ENCODE data around the gene TBXA2R.

The TBXA2R gene

GRCh38 chr19:3620145-3620816, 13.6 kb upstream of the TBXA2R start:
- H3K9me3 ChIP-seq (replicated peaks; ENCODE audit: insufficient read depth, low read length) = no peaks in the 10 kb centered on the region
- no peak overlapping the region for H3K4me3 ChIP-seq (ENCODE audit: low read length)
- no peak overlapping the region for H3K4me2 ChIP-seq (ENCODE audit: low read depth, low read length)
- peaks cover 20% of the 10 kb centered on the region; the same call in 1 of the 2 replicates for H3K4me1 ChIP-seq (ENCODE audit: low read length)
- H3K27ac ChIP-seq (ENCODE audit: low read length) = no peak overlapping the region
- H3K9me2 ChIP-seq (replicated peaks; ENCODE audit: insufficient read depth, low read length) = no peaks in the 10 kb centered on the region
- H3K9ac ChIP-seq (ENCODE audit: low read length) = no peak overlapping the region
- 0 out of 2 replicates have a peak, but pooled peaks cover 2% of the 10 kb centered on the region for H3K36me3 ChIP-seq (replicated peaks; ENCODE audit: insufficient read depth, low read length)
- H3K27me3 ChIP-seq (replicated peaks; ENCODE audit: insufficient read depth, low read length) = no peaks in the 10 kb centered on the region
- no peak for DNase-seq
- no peaks in the 10 kb centered on the region for H4K20me1 ChIP-seq (ENCODE audit: insufficient read depth, low read length)
- no peak overlapping the region for H2AFZ ChIP-seq (ENCODE audit: low read length)
- TF ChIP-seq EZH2 (optimal IDR thresholded peaks at IDR 0.05; ENCODE audit: low read depth, low read length) (no peak), CTCF (IDR thresholded peaks at IDR 0.05; ENCODE audit: low read length) (no peak), EZH2phosphoT487 (IDR thresholded peaks at IDR 0.05; ENCODE audit: low read length) (no peak)
- peaks cover 13% of the 10 kb centered on the region; the same call in 1 of the 2 replicates for H3F3A ChIP-seq (ENCODE audit: insufficient read depth, low read length)
- peaks cover 26% of the 10 kb centered on the region for H3K79me2 ChIP-seq (ENCODE audit: low read length)

- no peak for DNase-seq
- no peak for TF ChIP-seq CTCF (IDR thresholded peaks at IDR 0.05; ENCODE audit: low read length)
- TF ChIP-seq EZH2phosphoT487 (IDR thresholded peaks at IDR 0.05; ENCODE audit: low read length) = no peak
- TF ChIP-seq EZH2 (optimal IDR thresholded peaks at IDR 0.05; ENCODE audit: low read depth, low read length) = no peak
- H3K27ac ChIP-seq (ENCODE audit: low read length) = no peak overlapping the region
- no peak overlapping the region for H3K9ac ChIP-seq (ENCODE audit: low read length)
- H3F3A ChIP-seq (ENCODE audit: insufficient read depth, low read length) = peaks cover 13% of the 10 kb centered on the region; the same call in 1 of the 2 replicates
- H3K9me3 ChIP-seq (replicated peaks; ENCODE audit: insufficient read depth, low read length) = no peaks in the 10 kb centered on the region
- 0 out of 2 replicates have a peak, but pooled peaks cover 2% of the 10 kb centered on the region for H3K36me3 ChIP-seq (replicated peaks; ENCODE audit: insufficient read depth, low read length)
- no peaks in the 10 kb centered on the region for H4K20me1 ChIP-seq (ENCODE audit: insufficient read depth, low read length)
- peaks cover 14% of the 10 kb centered on the region; the same call in 1 of the 2 replicates for H3K4me1 ChIP-seq (ENCODE audit: low read length)
- peaks cover 19% of the 10 kb centered on the region for H3K79me2 ChIP-seq (ENCODE audit: low read length)
- no peak overlapping the region for H3K4me2 ChIP-seq (ENCODE audit: low read depth, low read length)
- H3K27me3 ChIP-seq (replicated peaks; ENCODE audit: insufficient read depth, low read length) = no peaks in the 10 kb centered on the region
- H3K9me2 ChIP-seq (replicated peaks; ENCODE audit: insufficient read depth, low read length) = no peaks in the 10 kb centered on the region
- H3K4me3 ChIP-seq (ENCODE audit: low read length) = no peak overlapping the region
- H2AFZ ChIP-seq (ENCODE audit: low read length) = no peak overlapping the region
These were observed 12.9 kb upstream of the TBXA2R start for GRCh38 chr19:3619631-3620012.

GRCh38 chr19:3618811-3619630, 12.3 kb upstream of the TBXA2R start:
- no peak for DNase-seq
- Histone ChIP-seq H3K9ac (ENCODE audit: low read length) (no peak overlapping the region), H3K9me3 (replicated peaks; ENCODE audit: insufficient read depth, low read length) (no peaks in the 10 kb centered on the region), H3K27ac (ENCODE audit: low read length) (no peak overlapping the region; the same call in 1 of the 2 replicates), H2AFZ (ENCODE audit: low read length) (no peak overlapping the region), H3F3A (ENCODE audit: insufficient read depth, low read length) (peaks cover 13% of the 10 kb centered on the region; the same call in 1 of the 2 replicates), H3K36me3 (replicated peaks; ENCODE audit: insufficient read depth, low read length) (0 out of 2 replicates have a peak, but pooled peaks cover 2% of the 10 kb centered on the region), H3K4me3 (ENCODE audit: low read length) (no peak overlapping the region), H3K79me2 (ENCODE audit: low read length) (peaks cover 13% of the 10 kb centered on the region), H3K4me2 (ENCODE audit: low read depth, low read length) (peak overlapping the region; percentile 66; the same call in 1 of the 2 replicates), H3K4me1 (ENCODE audit: low read length) (0 out of 2 replicates have a peak, but pooled peaks cover 10% of the 10 kb centered on the region), H4K20me1 (ENCODE audit: insufficient read depth, low read length) (no peaks in the 10 kb centered on the region), H3K9me2 (replicated peaks; ENCODE audit: insufficient read depth, low read length) (no peaks in the 10 kb centered on the region), H3K27me3 (replicated peaks; ENCODE audit: insufficient read depth, low read length) (no peaks in the 10 kb centered on the region)
- TF ChIP-seq EZH2 (optimal IDR thresholded peaks at IDR 0.05; ENCODE audit: low read depth, low read length) = no peak
- TF ChIP-seq EZH2phosphoT487 (IDR thresholded peaks at IDR 0.05; ENCODE audit: low read length) = no peak
- no peak; the same call in 1 of the 2 replicates for TF ChIP-seq CTCF (IDR thresholded peaks at IDR 0.05; ENCODE audit: low read length)
